Measurements from ENCODE around the gene NCOA4.
"Not testable (repeated sequence)": the region's sequence is repeated elsewhere in the genome, so short reads cannot be mapped to it uniquely, and the experiment has no call there.

NCOA4 gene

DNA sequence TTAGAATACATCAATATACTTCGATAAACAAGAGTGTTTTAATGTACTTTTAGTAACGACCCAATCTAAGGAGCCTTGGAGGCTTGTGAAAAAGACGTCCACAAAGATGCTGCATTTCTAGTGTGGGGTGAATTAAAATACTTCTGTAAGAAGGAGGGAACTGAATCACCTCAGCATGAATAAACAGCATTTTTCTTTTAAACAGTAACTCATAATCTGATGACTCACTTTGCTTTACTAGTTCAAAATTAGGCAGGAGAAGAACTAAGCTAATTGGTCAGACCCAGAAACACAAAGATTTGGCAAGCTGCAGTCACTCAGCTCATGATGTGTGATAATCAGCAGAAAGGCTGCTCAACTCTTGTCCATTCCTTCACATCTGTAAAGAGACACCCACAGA is 24.2 kb downstream of the NCOA4 start:
- no peak for DNase-seq (ENCODE audit: insufficient read length, low spot score)
- FAIRE-seq = no peak
- TF ChIP-seq, protein P1, sequence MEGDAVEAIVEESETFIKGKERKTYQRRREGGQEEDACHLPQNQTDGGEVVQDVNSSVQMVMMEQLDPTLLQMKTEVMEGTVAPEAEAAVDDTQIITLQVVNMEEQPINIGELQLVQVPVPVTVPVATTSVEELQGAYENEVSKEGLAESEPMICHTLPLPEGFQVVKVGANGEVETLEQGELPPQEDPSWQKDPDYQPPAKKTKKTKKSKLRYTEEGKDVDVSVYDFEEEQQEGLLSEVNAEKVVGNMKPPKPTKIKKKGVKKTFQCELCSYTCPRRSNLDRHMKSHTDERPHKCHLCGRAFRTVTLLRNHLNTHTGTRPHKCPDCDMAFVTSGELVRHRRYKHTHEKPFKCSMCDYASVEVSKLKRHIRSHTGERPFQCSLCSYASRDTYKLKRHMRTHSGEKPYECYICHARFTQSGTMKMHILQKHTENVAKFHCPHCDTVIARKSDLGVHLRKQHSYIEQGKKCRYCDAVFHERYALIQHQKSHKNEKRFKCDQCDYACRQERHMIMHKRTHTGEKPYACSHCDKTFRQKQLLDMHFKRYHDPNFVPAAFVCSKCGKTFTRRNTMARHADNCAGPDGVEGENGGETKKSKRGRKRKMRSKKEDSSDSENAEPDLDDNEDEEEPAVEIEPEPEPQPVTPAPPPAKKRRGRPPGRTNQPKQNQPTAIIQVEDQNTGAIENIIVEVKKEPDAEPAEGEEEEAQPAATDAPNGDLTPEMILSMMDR (IDR thresholded peaks at IDR 0.05; ENCODE audit: insufficient read depth, missing control alignments) = no peak

- FAIRE-seq (no peak), DNase-seq (ENCODE audit: insufficient read length, low spot score) (no peak)
- TF ChIP-seq, protein P1 (IDR thresholded peaks at IDR 0.05; ENCODE audit: insufficient read depth, missing control alignments) = no peak
Observed at GRCh38 chr10:46005383-46005782, 25.0 kb downstream of the NCOA4 start.

DNA sequence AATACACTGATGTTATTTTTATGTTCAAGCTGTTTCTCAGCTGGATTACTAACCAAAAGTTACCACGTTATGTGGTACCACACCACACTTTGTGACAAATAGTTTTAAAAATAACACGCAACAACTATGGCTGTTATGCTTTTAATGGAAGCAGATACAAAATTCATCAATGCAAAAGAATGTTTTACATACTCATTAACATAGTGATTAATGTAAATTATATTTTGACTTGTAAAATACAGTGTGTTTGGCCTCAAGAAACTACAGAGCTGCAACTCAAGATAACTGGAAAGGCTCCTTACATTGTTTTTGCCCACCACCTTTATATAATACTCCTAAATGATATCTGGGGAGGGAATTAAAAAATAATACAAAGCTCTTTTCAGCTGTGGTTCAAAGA is 25.5 kb downstream of the NCOA4 start:
- FAIRE-seq (no peak), DNase-seq (ENCODE audit: insufficient read length, low spot score) (no peak)
- TF ChIP-seq, protein P1 (IDR thresholded peaks at IDR 0.05; ENCODE audit: insufficient read depth, missing control alignments) = no peak

DNA sequence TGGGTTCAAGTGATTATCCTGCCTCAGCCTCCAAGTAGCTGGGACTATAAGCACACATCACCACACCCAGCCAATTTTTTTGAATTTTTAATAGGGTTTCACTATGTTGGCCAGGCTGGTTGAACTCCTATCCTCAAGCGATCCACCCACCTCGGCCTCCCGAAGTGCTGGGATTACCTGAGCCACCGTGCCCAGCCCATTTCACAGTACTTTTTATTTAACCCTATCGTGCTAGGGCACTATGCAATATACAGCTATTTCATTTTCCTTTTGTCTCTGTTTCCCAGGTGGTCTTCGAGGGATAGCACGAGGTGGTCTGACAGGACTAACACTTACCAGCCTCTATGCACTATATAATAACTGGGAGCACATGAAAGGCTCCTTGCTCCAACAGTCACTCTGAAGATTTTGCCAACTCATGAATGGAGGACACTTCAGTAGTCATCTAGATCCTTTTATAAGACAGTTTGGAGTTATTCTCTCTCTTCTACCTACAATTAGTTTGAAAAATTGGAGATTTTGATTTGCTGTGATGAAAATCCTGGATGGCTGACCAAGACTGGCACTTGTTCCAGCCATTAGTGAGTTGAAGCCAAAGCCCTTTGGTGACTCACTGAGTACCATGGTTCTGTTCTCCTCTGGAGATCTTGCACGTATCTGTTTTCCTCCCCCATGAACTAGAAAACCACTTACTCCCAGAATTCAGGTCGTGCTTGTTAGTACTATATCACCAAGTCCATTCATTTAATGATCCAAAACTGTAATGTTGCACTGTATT is 27.3 kb downstream of the NCOA4 start:
- DNase-seq (ENCODE audit: insufficient read length, low spot score) (no peak), FAIRE-seq (no peak)

GRCh38 chr10:46002189-46002687 is 28.2 kb downstream of the NCOA4 start:
- not testable (repeated sequence) for FAIRE-seq; DNase-seq (ENCODE audit: insufficient read length, low spot score)

More for the DNA sequence above, 27.3 kb downstream of the NCOA4 start:
- TF ChIP-seq, protein P1 (IDR thresholded peaks at IDR 0.05; ENCODE audit: insufficient read depth, missing control alignments) = no peak

DNA sequence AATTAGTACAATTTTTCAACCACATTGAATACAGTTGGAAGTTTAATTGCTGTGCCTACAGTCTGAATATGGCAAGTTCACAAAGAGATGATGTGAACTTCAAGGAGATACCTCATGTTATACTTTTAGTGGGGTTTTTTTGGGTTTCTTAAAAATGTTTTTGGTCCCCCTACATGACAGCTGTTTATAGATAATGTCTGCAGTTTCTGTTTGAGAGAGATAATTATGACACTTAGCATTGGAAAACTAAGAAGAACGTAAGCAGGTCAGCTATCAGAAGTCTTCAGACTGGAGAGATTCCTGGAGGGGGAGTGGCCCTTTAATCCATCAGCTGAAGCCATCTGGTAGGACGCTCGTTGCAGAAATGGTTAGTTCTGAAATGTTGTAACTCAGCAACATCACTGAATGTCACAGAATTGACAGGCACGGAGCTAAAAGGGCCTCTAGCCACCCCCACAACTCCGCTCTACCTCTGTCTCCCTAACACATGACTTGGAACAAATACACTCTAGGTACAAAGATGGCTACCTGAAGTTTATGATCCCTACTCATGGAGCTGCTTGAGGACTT is 29.2 kb downstream of the NCOA4 start:
- DNase-seq (ENCODE audit: insufficient read length, low spot score) (no peak), FAIRE-seq (no peak)
- TF ChIP-seq, protein P1 (IDR thresholded peaks at IDR 0.05; ENCODE audit: insufficient read depth, missing control alignments) = no peak

DNA sequence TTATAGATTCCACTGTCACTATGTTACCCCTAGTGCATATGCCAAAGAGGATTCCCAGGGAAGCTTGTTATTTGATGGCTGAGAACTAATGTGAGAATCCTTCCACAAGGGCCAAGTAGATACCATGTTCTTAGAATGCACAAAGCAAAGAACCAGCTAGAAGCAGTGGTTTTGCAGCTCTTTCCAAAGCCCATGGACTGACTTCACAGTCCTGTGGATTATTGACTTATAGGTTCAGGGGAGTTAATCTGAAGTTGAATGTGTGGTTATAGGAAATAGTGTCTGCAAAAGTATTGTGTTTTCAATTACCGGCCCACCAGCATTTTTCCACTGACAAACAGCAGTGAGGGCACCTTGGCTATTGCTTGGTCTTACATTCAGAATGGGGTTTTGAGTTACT is 29.9 kb downstream of the NCOA4 start:
- FAIRE-seq (no peak), DNase-seq (ENCODE audit: insufficient read length, low spot score) (no peak)
- TF ChIP-seq, protein P1 (IDR thresholded peaks at IDR 0.05; ENCODE audit: insufficient read depth, missing control alignments) = no peak

- not testable (repeated sequence) for DNase-seq (ENCODE audit: insufficient read length, low spot score); FAIRE-seq
Observed at GRCh38 chr10:45999955-46000354, 30.5 kb downstream of the NCOA4 start.
